ENCODE measurements around the gene RAC3. TPM values are rescaled to one million over a fixed set of nuclear protein-coding genes. Genes with fewer than 3 reads are reported as not detected.

The RAC3 gene
- total RNA-seq, 1 experiment from 2014 or later: 176 TPM

- in situ Hi-C loops (cut with HindIII; ENCODE audit: low sequenced_read_pairs): no loop called here
- DNase-seq (ENCODE audit: low spot score): peak; percentile 49
Observed at GRCh38 chr17:82080048-82080788, 48.7 kb downstream of the RAC3 start.

GRCh38 chr17:82080789-82081464 is 49.4 kb downstream of the RAC3 start:
- in situ Hi-C loops (cut with HindIII; ENCODE audit: low sequenced_read_pairs): no loop called here
- peak; percentile 42 for DNase-seq (ENCODE audit: low spot score)

- in situ Hi-C loops (cut with HindIII; ENCODE audit: low sequenced_read_pairs): no loop called here
- DNase-seq (ENCODE audit: low spot score): no peak
Observed at GRCh38 chr17:82081546-82081945, 50.1 kb downstream of the RAC3 start.

- no peak for DNase-seq (ENCODE audit: low spot score)
- in situ Hi-C loops (cut with HindIII; ENCODE audit: low sequenced_read_pairs): no loop called here
Observed at GRCh38 chr17:82081966-82082365, 50.5 kb downstream of the RAC3 start.

GRCh38 chr17:82082456-82082855 is 51.0 kb downstream of the RAC3 start:
- in situ Hi-C loops (cut with HindIII; ENCODE audit: low sequenced_read_pairs): no loop called here

GRCh38 chr17:82083009-82083408 is 51.5 kb downstream of the RAC3 start:
- in situ Hi-C loops (cut with HindIII; ENCODE audit: low sequenced_read_pairs): no loop called here
- DNase-seq (ENCODE audit: low spot score): no peak

More at GRCh38 chr17:82082456-82082855, 51.0 kb downstream of the RAC3 start:
- no peak for DNase-seq (ENCODE audit: low spot score)

Other genes starting within 250 kb of the RAC3 start
- 0.61 TPM in 1 of 2 replicates, not detected in the other for gene GCGR, start 227.5 kb upstream of the RAC3 start, total RNA-seq (2014; rRNA removed; shearing (Covaris generic))
- gene MCRIP1, start 198.4 kb upstream of the RAC3 start, total RNA-seq (2014; rRNA removed; shearing (Covaris generic)): 130 and 133 TPM in 2 replicates
- gene PPP1R27, start 196.6 kb upstream of the RAC3 start, total RNA-seq (2014; rRNA removed; shearing (Covaris generic)): 0.31 TPM in 1 of 2 replicates, not detected in the other
- gene P4HB, start 171.1 kb upstream of the RAC3 start, total RNA-seq (2014; rRNA removed; shearing (Covaris generic)): 310 and 320 TPM in 2 replicates
- 183 and 209 TPM in 2 replicates for gene ARHGDIA, start 160.3 kb upstream of the RAC3 start, total RNA-seq (2014; rRNA removed; shearing (Covaris generic))
- 379 and 407 TPM in 2 replicates for gene ALYREF, start 140.1 kb upstream of the RAC3 start, total RNA-seq (2014; rRNA removed; shearing (Covaris generic))
- gene ANAPC11, start 140.0 kb upstream of the RAC3 start, total RNA-seq (2014; rRNA removed; shearing (Covaris generic)): 194 and 216 TPM in 2 replicates
- 0.41 and 0.74 TPM in 2 replicates for gene NPB, start 129.4 kb upstream of the RAC3 start, total RNA-seq (2014; rRNA removed; shearing (Covaris generic))
- gene PCYT2, start 120.3 kb upstream of the RAC3 start, total RNA-seq (2014; rRNA removed; shearing (Covaris generic)): 41.8 and 60.0 TPM in 2 replicates
- 15.4 and 17.6 TPM in 2 replicates for gene SIRT7, start 113.5 kb upstream of the RAC3 start, total RNA-seq (2014; rRNA removed; shearing (Covaris generic))
- 14.5 and 15.6 TPM in 2 replicates for gene MAFG, start 103.9 kb upstream of the RAC3 start, total RNA-seq (2014; rRNA removed; shearing (Covaris generic))
- gene PYCR1, start 94.4 kb upstream of the RAC3 start, total RNA-seq (2014; rRNA removed; shearing (Covaris generic)): 112 and 119 TPM in 2 replicates
- gene MYADML2, start 84.4 kb upstream of the RAC3 start, total RNA-seq (2014; rRNA removed; shearing (Covaris generic)): not detected in 2 replicates
- 2.5 and 4.5 TPM in 2 replicates for gene NOTUM, start 70.5 kb upstream of the RAC3 start, total RNA-seq (2014; rRNA removed; shearing (Covaris generic))
- 37.6 and 42.0 TPM in 2 replicates for gene ASPSCR1, start 54.0 kb upstream of the RAC3 start, total RNA-seq (2014; rRNA removed; shearing (Covaris generic))
- 57.8 and 109 TPM in 2 replicates for gene CENPX, start 8.8 kb upstream of the RAC3 start, total RNA-seq (2014; rRNA removed; shearing (Covaris generic))
- gene LRRC45, start 8.4 kb upstream of the RAC3 start, total RNA-seq (2014; rRNA removed; shearing (Covaris generic)): 21.2 and 25.1 TPM in 2 replicates
- gene DCXR, start 6.0 kb downstream of the RAC3 start, total RNA-seq (2014; rRNA removed; shearing (Covaris generic)): 131 and 135 TPM in 2 replicates
- 41.2 and 41.5 TPM in 2 replicates for gene RFNG, start 20.1 kb downstream of the RAC3 start, total RNA-seq (2014; rRNA removed; shearing (Covaris generic))
- 129 and 153 TPM in 2 replicates for gene GPS1, start 20.2 kb downstream of the RAC3 start, total RNA-seq (2014; rRNA removed; shearing (Covaris generic))
- gene DUS1L, start 34.1 kb downstream of the RAC3 start, total RNA-seq (2014; rRNA removed; shearing (Covaris generic)): 140 and 144 TPM in 2 replicates
- gene FASN, start 66.6 kb downstream of the RAC3 start, total RNA-seq (2014; rRNA removed; shearing (Covaris generic)): 333 and 346 TPM in 2 replicates
- gene CCDC57, start 181.2 kb downstream of the RAC3 start, total RNA-seq (2014; rRNA removed; shearing (Covaris generic)): 16.6 and 22.1 TPM in 2 replicates
- gene SLC16A3, start 197.4 kb downstream of the RAC3 start, total RNA-seq (2014; rRNA removed; shearing (Covaris generic)): 280 and 292 TPM in 2 replicates
- 83.1 and 87.7 TPM in 2 replicates for gene CSNK1D, start 242.0 kb downstream of the RAC3 start, total RNA-seq (2014; rRNA removed; shearing (Covaris generic))

Measured in G401 (cell line).